ENCODE data around the gene ADAMTSL3.

DNA sequence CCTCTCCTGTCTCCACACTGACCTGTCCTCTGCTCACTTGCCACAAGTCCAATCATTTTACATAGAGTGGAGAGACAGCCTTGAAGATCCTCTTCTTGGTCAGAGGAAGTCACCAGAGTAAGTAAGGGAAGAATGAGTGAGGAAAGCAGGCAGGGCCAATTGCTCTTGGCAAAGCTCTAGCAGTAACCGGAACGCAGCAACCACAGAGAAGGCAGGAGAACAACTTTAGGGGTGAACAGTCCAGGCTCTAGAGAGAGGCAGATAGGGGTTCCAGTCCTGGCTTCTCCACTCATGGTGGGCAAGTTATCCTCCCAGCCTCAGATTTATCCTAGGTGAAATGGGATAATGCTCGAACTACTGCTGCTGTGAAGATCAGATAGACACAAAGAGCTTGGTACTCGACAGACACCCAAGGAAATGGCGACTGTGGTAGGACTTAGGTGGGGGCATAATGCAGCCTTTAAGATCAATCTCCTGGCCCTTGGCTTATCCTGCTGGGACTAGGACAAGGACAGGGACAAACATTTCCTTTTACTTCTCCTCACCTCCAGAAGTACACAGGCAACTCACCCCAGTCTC, 1.2 kb upstream of the ADAMTSL3 start:
- TF ChIP-seq, protein P1, sequence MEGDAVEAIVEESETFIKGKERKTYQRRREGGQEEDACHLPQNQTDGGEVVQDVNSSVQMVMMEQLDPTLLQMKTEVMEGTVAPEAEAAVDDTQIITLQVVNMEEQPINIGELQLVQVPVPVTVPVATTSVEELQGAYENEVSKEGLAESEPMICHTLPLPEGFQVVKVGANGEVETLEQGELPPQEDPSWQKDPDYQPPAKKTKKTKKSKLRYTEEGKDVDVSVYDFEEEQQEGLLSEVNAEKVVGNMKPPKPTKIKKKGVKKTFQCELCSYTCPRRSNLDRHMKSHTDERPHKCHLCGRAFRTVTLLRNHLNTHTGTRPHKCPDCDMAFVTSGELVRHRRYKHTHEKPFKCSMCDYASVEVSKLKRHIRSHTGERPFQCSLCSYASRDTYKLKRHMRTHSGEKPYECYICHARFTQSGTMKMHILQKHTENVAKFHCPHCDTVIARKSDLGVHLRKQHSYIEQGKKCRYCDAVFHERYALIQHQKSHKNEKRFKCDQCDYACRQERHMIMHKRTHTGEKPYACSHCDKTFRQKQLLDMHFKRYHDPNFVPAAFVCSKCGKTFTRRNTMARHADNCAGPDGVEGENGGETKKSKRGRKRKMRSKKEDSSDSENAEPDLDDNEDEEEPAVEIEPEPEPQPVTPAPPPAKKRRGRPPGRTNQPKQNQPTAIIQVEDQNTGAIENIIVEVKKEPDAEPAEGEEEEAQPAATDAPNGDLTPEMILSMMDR (IDR thresholded peaks at IDR 0.05) = no peak
- TF ChIP-seq POLR2A (IDR thresholded peaks at IDR 0.05) = no peak
